D721Med (cell line): Measurements from ENCODE around the gene DNAJC15.

Experiments
- DNase-seq: peaks from one replicate; pipeline ENCODE4 v3.0.0; 2011; ENCODE audit warnings: low spot score; ENCODE audit not compliant: insufficient read length
- FAIRE-seq: peaks from 2 replicates; lab custom pipeline; 2011; peaks lifted over from hg19 to GRCh38; lab: Jason Lieb, UNC
- TF ChIP-seq, protein P1 (sequence below): IDR thresholded peaks from 2 replicates; pipeline ENCODE4 v1.5.1; 2012; ENCODE audit warnings: mild to moderate bottlenecking, control low read depth; ENCODE audit not compliant: insufficient read depth; ENCODE audit errors: missing control alignments

The DNAJC15 gene

DNA sequence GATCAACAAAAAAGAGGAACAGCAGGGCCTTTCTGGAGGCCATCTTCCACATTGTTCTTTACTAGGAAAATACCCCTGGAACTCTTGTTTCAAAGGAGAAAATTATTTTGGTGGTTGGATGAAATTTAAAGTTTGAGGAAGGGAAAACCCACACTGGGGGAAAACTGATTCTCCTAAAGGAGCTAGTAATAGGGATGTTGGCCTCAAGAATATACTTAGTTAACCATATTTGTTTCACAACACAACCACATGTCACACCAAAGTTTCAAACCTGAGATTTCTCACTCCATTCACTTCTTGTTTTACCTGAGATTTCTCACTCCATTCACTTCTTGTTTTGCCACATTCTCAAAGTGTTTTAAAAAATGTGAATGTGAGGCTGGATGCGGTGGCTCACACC, 28.5 kb upstream of the DNAJC15 start:
- DNase-seq (no peak), FAIRE-seq (no peak)
- TF ChIP-seq, protein P1, sequence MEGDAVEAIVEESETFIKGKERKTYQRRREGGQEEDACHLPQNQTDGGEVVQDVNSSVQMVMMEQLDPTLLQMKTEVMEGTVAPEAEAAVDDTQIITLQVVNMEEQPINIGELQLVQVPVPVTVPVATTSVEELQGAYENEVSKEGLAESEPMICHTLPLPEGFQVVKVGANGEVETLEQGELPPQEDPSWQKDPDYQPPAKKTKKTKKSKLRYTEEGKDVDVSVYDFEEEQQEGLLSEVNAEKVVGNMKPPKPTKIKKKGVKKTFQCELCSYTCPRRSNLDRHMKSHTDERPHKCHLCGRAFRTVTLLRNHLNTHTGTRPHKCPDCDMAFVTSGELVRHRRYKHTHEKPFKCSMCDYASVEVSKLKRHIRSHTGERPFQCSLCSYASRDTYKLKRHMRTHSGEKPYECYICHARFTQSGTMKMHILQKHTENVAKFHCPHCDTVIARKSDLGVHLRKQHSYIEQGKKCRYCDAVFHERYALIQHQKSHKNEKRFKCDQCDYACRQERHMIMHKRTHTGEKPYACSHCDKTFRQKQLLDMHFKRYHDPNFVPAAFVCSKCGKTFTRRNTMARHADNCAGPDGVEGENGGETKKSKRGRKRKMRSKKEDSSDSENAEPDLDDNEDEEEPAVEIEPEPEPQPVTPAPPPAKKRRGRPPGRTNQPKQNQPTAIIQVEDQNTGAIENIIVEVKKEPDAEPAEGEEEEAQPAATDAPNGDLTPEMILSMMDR: no peak

- FAIRE-seq: no peak
- DNase-seq: no peak
- TF ChIP-seq, protein P1: no peak
Measured at GRCh38 chr13:42996584-42996983, 26.8 kb upstream of the DNAJC15 start.

DNA sequence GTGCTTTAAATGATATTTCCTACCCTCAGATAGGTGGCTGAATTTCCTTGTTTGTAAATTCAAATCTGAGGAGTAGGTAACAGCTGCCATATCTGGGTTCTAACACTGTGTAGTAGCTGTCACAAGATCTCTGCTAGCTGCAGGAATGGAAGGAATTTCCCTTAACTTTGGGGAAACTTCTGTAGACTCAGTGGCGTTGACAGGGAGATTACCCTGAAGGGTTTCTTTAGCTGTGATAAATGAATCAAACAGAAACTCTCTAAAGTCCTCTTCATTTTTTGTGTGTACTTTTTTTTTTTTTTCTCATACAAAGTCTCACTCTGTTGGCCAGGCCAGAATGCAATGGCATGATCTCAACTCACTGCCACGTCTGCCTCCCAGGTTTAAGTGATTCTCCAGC, 26.0 kb upstream of the DNAJC15 start:
- FAIRE-seq: no peak
- TF ChIP-seq, protein P1: no peak

GRCh38 chr13:42999491-42999890, 23.9 kb upstream of the DNAJC15 start:
- no peak for FAIRE-seq
- no peak for DNase-seq
- TF ChIP-seq, protein P1: no peak

More for the DNA sequence above, 26.0 kb upstream of the DNAJC15 start:
- DNase-seq: no peak

GRCh38 chr13:43000676-43001075, 22.7 kb upstream of the DNAJC15 start:
- TF ChIP-seq, protein P1: no peak
- FAIRE-seq (no peak), DNase-seq (no peak)

DNA sequence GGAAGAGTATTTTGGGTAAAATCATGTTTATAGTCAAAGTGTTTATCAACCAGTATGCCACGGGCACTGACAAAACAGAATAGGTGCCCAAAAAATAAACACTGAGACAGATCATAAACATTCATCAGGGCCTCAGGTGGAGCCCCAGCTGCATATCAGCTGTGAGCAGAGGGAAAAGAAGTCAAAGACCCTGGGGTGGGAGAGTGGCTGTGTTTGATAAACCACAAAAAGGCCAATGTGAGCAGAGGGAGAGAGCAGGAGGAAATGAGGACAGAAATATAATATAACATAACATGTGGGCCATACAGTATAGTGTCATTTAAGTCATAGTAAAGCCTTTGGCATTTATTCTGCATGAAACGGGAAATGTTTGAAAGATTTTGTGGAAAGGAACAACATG, 21.4 kb upstream of the DNAJC15 start:
- no peak for FAIRE-seq
- TF ChIP-seq, protein P1: no peak

GRCh38 chr13:43003010-43003409, 20.4 kb upstream of the DNAJC15 start:
- TF ChIP-seq, protein P1: no peak
- no peak for DNase-seq
- FAIRE-seq: no peak

More for the DNA sequence above, 21.4 kb upstream of the DNAJC15 start:
- no peak for DNase-seq
